Type B pancreatic cell (in vitro differentiated cells): ENCODE data around the gene MGAT1. TPM values are rescaled to one million over a fixed set of nuclear protein-coding genes. Genes with fewer than 3 reads are reported as not detected.
A peak's percentile ranks its signal among the peaks of the same experiment; 100 is the strongest.
"Not testable (repeated sequence)": the region's sequence is repeated elsewhere in the genome, so short reads cannot be mapped to it uniquely, and the experiment has no call there.

Experiments
- DNase-seq: peaks from one replicate; pipeline ENCODE4 v3.0.0; 2021; ENCODE audit warnings: mixed read lengths; ENCODE audit not compliant: unreplicated experiment; ENCODE audit errors: extremely low spot score
- H3K27ac Mint-ChIP-seq: 2 replicates; pipeline ENCODE4 v1.8.0; 2021; ENCODE audit warnings: mild to moderate bottlenecking, mixed read lengths
- H3K27me3 Mint-ChIP-seq: 2 replicates; pipeline ENCODE4 v1.8.0; 2021; ENCODE audit warnings: mixed read lengths
- H3K36me3 Mint-ChIP-seq: 2 replicates; pipeline ENCODE4 v1.8.0; 2021; ENCODE audit warnings: mixed read lengths
- H3K4me1 Mint-ChIP-seq: one replicate; pipeline ENCODE4 v1.8.0; 2021; ENCODE audit warnings: mixed read lengths; ENCODE audit not compliant: unreplicated experiment
- H3K4me3 Mint-ChIP-seq: 2 replicates; pipeline ENCODE4 v1.8.0; 2021; ENCODE audit warnings: mild to moderate bottlenecking, mixed read lengths
- H3K9me3 Mint-ChIP-seq: 2 replicates; pipeline ENCODE4 v1.8.0; 2021; ENCODE audit warnings: mixed read lengths
- total RNA-seq: library from RNA; stranded (reverse); gene quantifications from 2 replicates; pipeline ENCODE4 v1.2.1, GENCODE V29; 2021; ENCODE audit warnings: low replicate concordance
- TF ChIP-seq, protein P1 (sequence below): fragments of 200-600 bp; sonication (generic); conservative IDR thresholded peaks from 2 replicates; pipeline ENCODE4 v1.5.0; 2021; ENCODE audit warnings: antibody characterized with exemption, mild to moderate bottlenecking

The MGAT1 gene
- total RNA-seq, 1 donor from 2014 or later, result 74.8 TPM

DNA sequence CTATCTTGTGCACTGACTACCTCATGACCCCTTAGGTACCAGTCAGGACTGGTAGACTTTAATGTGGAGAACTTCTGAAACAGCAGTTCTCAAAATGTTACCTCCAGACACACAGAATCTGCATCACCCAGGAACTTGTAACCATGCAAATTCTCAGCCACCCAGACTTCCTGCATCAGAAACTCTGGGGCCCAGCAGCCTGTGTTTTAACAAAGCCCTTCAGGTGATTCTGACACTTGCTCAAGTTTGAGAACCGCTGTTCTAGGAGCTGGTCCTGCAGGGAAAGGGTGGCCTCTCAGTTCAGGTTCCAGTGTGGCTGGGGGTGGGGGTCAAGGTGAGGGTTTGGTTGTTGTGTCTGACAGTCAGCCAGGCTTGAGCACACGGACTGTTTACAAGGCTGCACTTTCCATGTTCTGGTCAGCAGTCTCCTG lies 30.0 kb upstream of the MGAT1 start:
- Mint-ChIP-seq H3K4me1 (peaks cover 12% of the 10 kb centered on the region), H3K36me3 (peaks cover 26% of the 10 kb centered on the region), H3K27ac (peak overlapping the region; percentile 97), H3K27me3 (peaks cover 3% of the 10 kb centered on the region), H3K4me3 (peak overlapping the region; percentile 97), H3K9me3 (peaks cover 5% of the 10 kb centered on the region)
- TF ChIP-seq, protein P1, sequence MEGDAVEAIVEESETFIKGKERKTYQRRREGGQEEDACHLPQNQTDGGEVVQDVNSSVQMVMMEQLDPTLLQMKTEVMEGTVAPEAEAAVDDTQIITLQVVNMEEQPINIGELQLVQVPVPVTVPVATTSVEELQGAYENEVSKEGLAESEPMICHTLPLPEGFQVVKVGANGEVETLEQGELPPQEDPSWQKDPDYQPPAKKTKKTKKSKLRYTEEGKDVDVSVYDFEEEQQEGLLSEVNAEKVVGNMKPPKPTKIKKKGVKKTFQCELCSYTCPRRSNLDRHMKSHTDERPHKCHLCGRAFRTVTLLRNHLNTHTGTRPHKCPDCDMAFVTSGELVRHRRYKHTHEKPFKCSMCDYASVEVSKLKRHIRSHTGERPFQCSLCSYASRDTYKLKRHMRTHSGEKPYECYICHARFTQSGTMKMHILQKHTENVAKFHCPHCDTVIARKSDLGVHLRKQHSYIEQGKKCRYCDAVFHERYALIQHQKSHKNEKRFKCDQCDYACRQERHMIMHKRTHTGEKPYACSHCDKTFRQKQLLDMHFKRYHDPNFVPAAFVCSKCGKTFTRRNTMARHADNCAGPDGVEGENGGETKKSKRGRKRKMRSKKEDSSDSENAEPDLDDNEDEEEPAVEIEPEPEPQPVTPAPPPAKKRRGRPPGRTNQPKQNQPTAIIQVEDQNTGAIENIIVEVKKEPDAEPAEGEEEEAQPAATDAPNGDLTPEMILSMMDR, result no peak
- no peak for DNase-seq

DNA sequence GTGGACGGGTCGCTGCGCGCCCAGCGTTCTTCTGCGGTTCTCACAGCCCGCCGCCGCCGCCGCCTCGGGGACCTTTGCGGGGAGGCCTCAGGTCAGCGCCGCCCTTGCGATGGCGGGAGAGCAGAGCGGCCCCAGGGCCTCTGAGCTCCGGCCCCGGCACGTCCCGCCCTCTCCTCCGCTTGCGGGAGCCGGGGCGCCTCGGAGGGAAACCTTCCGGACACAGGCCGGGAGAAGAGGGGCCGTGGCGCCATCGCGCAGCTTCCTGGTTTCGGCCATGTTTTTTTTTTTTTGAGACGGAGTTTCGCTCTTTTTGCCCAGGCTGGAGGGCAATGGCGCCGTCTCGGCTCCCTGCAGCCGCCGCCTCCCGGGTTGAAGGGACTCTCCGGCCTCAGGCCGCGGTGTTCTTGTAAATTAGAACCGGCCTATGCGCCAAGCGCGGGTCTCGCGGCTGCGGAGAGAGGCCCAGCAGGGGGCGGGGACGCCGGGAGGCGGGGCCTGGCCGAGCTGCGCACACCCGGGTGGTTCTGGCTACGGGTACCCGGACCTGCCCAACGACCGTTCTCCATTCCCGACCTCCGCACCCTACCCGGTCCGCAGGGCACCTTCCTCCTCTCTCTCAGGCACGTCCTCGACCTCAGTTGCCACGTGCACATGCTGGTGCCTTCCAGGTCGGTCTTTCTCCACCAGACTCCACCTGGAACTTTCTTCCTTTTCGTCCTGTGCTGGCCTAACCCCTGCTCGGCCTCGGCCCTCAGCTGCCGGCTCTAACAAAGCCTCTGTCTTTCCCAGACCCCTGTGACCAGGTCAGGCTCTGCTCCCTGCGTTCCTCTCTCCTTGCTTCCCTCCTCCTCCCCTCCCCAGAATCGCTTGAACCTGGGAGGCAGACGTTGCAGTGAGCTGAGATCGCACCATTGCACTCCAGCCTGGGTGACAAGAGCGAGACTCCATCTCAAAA lies 28.8 kb upstream of the MGAT1 start:
- H3K27me3 Mint-ChIP-seq, result peaks cover 4% of the 10 kb centered on the region
- TF ChIP-seq, protein P1, result no peak
- peaks cover 15% of the 10 kb centered on the region for H3K4me1 Mint-ChIP-seq
- peaks cover 7% of the 10 kb centered on the region for H3K9me3 Mint-ChIP-seq
- H3K36me3 Mint-ChIP-seq, result peaks cover 28% of the 10 kb centered on the region
- DNase-seq, result peak; percentile 80
- H3K4me3 Mint-ChIP-seq, result peak overlapping the region; percentile 97
- peak overlapping the region; percentile 97 for H3K27ac Mint-ChIP-seq

DNA sequence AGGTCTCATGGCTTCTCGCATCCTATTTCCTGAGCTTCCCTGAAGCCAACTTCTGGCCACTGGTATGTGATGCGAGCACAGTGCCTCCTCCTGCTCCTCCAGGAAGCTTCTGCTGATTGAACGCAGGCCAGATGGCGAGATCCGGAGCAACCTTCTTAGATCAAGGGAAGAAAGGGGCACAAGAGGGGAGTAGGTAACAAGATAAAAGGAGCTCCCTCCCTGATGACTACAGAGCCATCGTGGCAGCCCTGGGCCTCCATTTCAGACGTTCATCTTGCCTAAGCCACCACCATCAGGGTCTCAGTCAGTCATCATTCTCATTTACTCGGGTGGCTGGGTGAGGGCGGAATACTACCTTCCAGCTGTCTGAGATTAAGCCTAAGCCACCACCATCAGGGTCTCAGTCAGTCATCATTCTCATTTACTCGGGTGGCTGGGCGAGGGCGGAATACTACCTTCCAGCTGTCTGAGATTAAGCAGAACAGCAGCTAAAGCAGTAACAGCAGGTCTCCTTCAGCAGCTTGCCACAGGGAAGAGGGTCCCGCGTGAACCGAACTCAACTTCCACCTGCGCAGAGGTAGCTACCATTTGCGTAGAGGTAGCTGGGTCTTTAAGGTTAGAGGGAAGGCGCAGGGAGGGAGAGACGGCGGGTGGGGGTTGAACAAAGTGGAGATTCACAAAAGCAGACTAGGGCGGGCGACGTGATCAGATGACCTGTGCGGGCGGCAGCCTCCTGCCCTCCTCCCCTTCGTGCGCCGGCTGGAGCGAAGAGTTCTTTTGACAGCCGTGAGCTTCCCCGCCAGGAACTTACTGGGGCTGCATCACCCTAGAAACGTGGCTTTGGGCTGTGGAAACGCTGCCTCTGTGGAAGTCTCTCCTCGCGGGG lies 27.9 kb upstream of the MGAT1 start:
- peaks cover 32% of the 10 kb centered on the region for H3K36me3 Mint-ChIP-seq
- peak overlapping the region; percentile 97 for H3K4me3 Mint-ChIP-seq
- H3K9me3 Mint-ChIP-seq, result peaks cover 12% of the 10 kb centered on the region
- peaks cover 9% of the 10 kb centered on the region for H3K27me3 Mint-ChIP-seq
- TF ChIP-seq, protein P1, result no peak
- H3K27ac Mint-ChIP-seq, result peak overlapping the region; percentile 97
- DNase-seq, result no peak
- peaks cover 24% of the 10 kb centered on the region for H3K4me1 Mint-ChIP-seq

DNA sequence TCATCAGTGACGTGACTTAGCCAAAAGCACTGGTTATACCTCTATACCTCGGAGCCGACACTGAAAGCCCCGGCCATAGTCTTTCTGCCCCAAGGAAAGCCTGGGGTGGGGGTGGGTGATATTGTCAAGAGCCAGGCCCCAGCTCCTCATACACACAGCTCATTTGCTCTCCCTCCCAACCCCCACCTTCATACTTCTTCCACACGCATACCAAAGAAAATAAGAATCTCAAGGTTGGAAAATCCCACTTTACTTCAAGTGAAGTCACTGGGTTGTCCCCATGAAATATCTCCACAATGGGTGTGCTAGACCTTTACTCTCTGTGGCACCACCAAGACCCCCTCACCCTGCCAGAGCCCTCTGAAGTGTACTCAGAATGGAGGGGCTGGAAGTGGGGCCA lies 27.1 kb upstream of the MGAT1 start:
- Mint-ChIP-seq H3K4me1 (peaks cover 32% of the 10 kb centered on the region), H3K9me3 (peaks cover 12% of the 10 kb centered on the region), H3K27ac (no peak overlapping the region), H3K36me3 (peaks cover 30% of the 10 kb centered on the region), H3K27me3 (peaks cover 9% of the 10 kb centered on the region), H3K4me3 (peak overlapping the region; percentile 97)
- TF ChIP-seq, protein P1, result no peak
- peak; percentile 37 for DNase-seq

DNA sequence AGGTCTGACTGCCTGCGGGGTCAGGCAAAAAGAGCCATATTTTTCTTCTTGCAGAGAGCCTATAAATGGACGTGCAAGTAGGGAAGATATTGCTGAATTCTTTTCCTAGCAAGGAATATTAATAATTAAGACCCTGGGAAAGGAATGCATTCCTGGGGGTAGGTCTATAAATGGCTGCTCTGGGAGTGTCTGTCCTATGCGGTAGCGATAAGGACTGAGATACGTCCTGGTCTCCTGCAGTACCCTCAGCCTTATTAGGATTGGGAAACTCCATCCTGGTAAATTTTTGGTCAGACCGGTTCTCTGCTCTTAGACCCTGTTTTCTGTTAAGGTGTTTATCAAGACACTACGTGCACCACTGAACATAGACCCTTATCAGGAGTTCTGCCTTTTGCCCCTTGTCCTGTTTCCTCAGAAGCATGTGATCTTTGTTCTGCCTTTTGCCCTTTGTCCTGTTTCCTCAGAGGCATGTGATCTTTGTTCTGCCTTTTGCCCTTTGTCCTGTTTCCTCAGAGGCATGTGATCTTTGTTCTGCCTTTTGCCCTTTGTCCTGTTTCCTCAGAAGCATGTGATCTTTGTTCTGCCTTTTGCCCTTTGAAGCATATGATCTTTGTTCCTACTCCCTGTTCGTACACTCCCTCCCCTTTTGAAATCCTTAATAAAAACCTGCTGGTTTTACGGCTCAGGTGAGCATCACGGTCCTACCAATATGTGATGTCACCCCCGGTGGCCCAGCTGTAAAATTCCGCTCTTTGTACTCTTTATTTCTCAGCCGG lies 26.3 kb upstream of the MGAT1 start:
- not testable (repeated sequence) for H3K27me3 Mint-ChIP-seq, DNase-seq
- Mint-ChIP-seq H3K4me3 (peak overlapping the region; percentile 75), H3K4me1 (peaks cover 38% of the 10 kb centered on the region), H3K36me3 (peaks cover 27% of the 10 kb centered on the region), H3K27ac (peak overlapping the region; percentile 85), H3K9me3 (peaks cover 12% of the 10 kb centered on the region)

DNA sequence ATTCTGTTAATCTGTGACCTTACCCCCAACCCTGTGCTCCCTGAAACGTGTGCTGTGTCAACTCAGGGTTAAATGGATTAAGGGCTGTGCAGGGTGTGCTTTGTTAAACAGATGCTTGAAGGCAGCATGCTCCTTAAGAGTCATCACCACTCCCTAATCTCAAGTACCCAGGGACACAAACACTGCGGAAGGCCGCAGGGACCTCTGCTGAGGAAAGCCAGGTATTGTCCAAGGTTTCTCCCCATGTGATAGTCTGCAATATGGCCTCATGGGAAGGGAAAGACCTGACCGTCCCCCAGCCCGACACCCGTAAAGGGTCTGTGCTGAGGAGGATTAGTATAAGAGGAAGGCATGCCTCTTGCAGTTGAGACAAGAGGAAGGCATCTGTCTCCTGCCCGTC lies 24.8 kb upstream of the MGAT1 start:
- DNase-seq, H3K27ac Mint-ChIP-seq, H3K27me3 Mint-ChIP-seq, H3K4me3 Mint-ChIP-seq: not testable (repeated sequence)
- Mint-ChIP-seq H3K36me3 (peaks cover 27% of the 10 kb centered on the region), H3K9me3 (peaks cover 12% of the 10 kb centered on the region), H3K4me1 (peaks cover 44% of the 10 kb centered on the region)
